ENCODE data around the gene CFAP97D1. TPM values are rescaled to one million over a fixed set of nuclear protein-coding genes. Genes with fewer than 3 reads are reported as not detected.

CFAP97D1 gene
- polyA plus RNA-seq (2013, experiment 1 of 4) = not detected
- not detected for polyA plus RNA-seq (2013, experiment 2 of 4)
- not detected for polyA plus RNA-seq (2013, experiment 3 of 4)
- not detected for polyA plus RNA-seq (2013, experiment 4 of 4)

DNA sequence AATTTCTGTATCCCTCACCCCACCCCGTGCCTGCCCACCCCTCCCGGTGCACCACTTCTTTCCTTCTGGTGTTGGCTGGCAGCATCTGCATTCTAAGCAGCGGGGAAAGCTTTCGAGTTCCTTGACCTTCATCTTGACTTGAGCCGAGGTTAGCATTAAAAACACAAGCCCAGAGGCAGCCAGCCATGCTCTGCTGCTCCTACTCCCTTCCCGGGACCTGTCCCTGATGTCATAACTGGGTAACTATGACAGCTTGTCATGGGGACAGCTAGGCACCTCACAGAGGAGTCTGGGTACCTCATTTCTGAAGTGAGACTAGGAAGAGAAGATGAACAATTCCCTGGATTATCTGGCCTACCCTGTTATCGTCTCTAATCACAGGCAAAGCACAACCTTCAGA lies at the start of gene CFAP97D1:
Gene CFAP97D1, plus strand, starts transcription at position 301 of the 400 bp plus-strand sequence. Its CDS starts 28 bp downstream, at position 329.
- WGBS, 2 experiments = 79 to 82% methylated on average over 7 of the region's 7 CpGs
- Histone ChIP-seq H3K36me3 (ENCODE audit: control insufficient read depth, insufficient read depth, low read length) (no peaks in the 10 kb centered on the region), H3K4me1 (ENCODE audit: control insufficient read depth, insufficient read depth, low read length) (no peaks in the 10 kb centered on the region), H3K27ac (ENCODE audit: insufficient read depth, low read depth, low read length, poor library complexity, severe bottlenecking) (no peak within 1 kb of the TSS), H3K4me3 (ENCODE audit: insufficient read depth, low read depth, low read length) (peak within 1 kb of the TSS; percentile 95), H3K9me3 (ENCODE audit: control insufficient read depth, low read length) (no peaks in the 10 kb centered on the region), H3K27me3 (ENCODE audit: control insufficient read depth, insufficient read depth, low read length, poor library complexity, severe bottlenecking) (peaks cover 25% of the 10 kb centered on the region)

DNA sequence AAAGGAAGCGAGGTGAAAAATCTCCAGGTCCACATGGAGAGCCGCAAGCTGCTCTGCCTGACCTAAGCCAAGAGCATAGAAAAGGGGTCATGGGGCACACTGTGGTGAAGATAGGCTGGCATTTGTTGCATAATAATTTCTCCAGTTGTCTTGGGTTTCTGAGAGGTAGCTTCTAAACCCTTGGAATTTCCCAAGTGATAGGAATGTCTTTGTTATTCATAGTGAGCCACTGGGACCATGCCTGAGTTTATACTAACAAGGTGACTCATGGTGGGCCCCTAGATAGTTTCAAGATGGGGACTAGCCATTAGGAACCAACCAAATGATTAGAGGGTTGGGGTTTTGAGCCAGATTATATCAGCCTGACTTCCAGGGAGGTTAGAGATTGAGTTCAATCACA lies 47.3 kb upstream of the CFAP97D1 start:
- H3K36me3 ChIP-seq (ENCODE audit: control insufficient read depth, insufficient read depth, low read length) = no peaks in the 10 kb centered on the region
- no peaks in the 10 kb centered on the region for H3K9me3 ChIP-seq (ENCODE audit: control insufficient read depth, low read length)
- H3K4me3 ChIP-seq (ENCODE audit: insufficient read depth, low read depth, low read length) = no peak overlapping the region
- no peaks in the 10 kb centered on the region for H3K27me3 ChIP-seq (ENCODE audit: control insufficient read depth, insufficient read depth, low read length, poor library complexity, severe bottlenecking)
- no peaks in the 10 kb centered on the region for H3K4me1 ChIP-seq (ENCODE audit: control insufficient read depth, insufficient read depth, low read length)
- no peak overlapping the region for H3K27ac ChIP-seq (ENCODE audit: insufficient read depth, low read depth, low read length, poor library complexity, severe bottlenecking)
- 91 to 94% methylated on average over 2 of the region's 2 CpGs for WGBS, 2 experiments

DNA sequence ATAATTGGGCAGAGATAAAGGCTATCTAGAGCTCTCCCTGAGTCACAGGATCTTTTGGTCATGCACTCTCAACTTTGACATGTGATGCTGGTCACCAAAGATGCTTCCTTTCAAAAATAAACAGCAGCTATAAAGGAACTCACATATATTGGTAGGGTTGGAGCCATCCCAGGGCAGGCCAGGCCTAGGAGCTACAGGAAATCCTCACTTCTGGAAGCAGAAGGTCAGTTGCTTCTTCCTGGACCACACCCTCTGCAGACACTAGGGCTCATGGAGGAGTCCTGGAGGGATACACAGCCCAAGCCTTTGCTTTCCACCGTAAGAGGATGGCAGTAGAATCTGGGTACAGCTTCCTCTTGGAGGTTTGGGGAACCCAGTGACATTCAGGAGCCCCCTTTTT lies 46.3 kb upstream of the CFAP97D1 start:
- Histone ChIP-seq H3K27ac (ENCODE audit: insufficient read depth, low read depth, low read length, poor library complexity, severe bottlenecking) (no peak overlapping the region), H3K4me3 (ENCODE audit: insufficient read depth, low read depth, low read length) (no peak overlapping the region), H3K36me3 (ENCODE audit: control insufficient read depth, insufficient read depth, low read length) (no peaks in the 10 kb centered on the region), H3K4me1 (ENCODE audit: control insufficient read depth, insufficient read depth, low read length) (no peaks in the 10 kb centered on the region), H3K27me3 (ENCODE audit: control insufficient read depth, insufficient read depth, low read length, poor library complexity, severe bottlenecking) (no peaks in the 10 kb centered on the region), H3K9me3 (ENCODE audit: control insufficient read depth, low read length) (no peaks in the 10 kb centered on the region)
- whole genome bisulfite sequencing, 2 experiments = 90 to 91% methylated on average over 1 of the region's 1 CpG

DNA sequence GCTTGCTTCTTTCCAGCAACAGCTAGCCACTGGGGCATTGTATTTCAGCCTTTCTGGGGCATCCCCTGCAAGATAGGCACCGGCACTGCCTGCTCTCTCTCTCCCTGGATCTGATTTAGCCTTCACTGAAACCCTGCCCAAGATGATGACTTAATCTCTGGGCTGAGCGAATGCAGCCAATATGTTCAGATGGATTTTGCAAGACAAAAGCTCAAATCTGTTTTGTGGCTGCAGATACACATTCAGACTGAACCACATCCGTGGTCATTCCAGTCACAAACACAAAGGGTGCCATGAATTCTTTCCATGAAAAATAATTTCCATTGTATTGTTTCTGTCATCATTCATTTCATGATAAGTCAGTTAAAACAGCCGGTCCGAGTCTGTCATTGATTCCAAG lies 45.9 kb upstream of the CFAP97D1 start:
- H3K27me3 ChIP-seq (ENCODE audit: control insufficient read depth, insufficient read depth, low read length, poor library complexity, severe bottlenecking) = no peaks in the 10 kb centered on the region
- no peak overlapping the region for H3K4me3 ChIP-seq (ENCODE audit: insufficient read depth, low read depth, low read length)
- WGBS, 2 experiments = 91 to 93% methylated on average over 5 of the region's 5 CpGs
- no peaks in the 10 kb centered on the region for H3K36me3 ChIP-seq (ENCODE audit: control insufficient read depth, insufficient read depth, low read length)
- H3K4me1 ChIP-seq (ENCODE audit: control insufficient read depth, insufficient read depth, low read length) = no peaks in the 10 kb centered on the region
- H3K27ac ChIP-seq (ENCODE audit: insufficient read depth, low read depth, low read length, poor library complexity, severe bottlenecking) = no peak overlapping the region
- H3K9me3 ChIP-seq (ENCODE audit: control insufficient read depth, low read length) = no peaks in the 10 kb centered on the region

DNA sequence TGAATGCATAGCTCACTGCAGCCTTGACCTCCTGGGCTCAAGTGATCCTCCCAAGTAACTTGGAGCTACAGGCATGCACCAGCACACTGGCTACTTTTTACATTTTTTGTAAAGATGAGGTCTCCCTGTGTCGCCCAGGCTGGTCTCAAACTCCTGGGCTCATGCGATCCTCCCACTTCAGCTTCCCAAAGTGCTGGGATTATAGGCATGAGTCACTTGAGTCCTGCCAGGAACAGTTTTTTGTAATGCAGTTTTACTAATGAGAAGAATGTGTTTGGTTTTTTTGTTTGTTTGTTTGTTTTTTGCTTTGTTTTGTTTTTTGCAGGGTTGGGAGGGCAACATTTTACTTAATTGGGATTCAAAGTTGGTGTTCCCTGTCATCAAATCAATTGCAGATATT lies 43.8 kb upstream of the CFAP97D1 start:
- H3K4me3 ChIP-seq (ENCODE audit: insufficient read depth, low read depth, low read length) = no peak overlapping the region
- no peak overlapping the region for H3K27ac ChIP-seq (ENCODE audit: insufficient read depth, low read depth, low read length, poor library complexity, severe bottlenecking)
- no peaks in the 10 kb centered on the region for H3K27me3 ChIP-seq (ENCODE audit: control insufficient read depth, insufficient read depth, low read length, poor library complexity, severe bottlenecking)
- no peaks in the 10 kb centered on the region for H3K9me3 ChIP-seq (ENCODE audit: control insufficient read depth, low read length)
- no peaks in the 10 kb centered on the region for H3K4me1 ChIP-seq (ENCODE audit: control insufficient read depth, insufficient read depth, low read length)
- no peaks in the 10 kb centered on the region for H3K36me3 ChIP-seq (ENCODE audit: control insufficient read depth, insufficient read depth, low read length)
- WGBS, 2 experiments = 52 to 63% methylated on average over 2 of the region's 2 CpGs

DNA sequence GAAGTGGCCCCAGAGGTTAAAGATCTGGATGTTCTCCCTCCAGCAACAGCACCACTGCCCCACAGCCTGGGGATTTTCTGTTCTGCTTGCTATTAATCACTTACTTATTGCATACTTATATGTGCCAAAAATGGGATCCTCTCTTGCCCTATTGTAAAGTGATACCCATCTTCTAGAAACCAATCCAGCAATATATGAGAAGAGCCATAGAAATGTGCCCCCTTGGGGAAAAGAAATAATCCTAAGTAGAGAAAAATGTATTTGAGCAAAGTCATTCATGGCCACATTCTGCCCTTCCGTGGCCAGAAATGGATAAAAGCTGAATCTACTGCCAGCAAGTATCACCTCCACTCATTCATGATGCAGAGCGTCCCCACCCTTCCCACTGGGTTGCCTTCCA lies 42.5 kb upstream of the CFAP97D1 start:
- H3K27ac ChIP-seq (ENCODE audit: insufficient read depth, low read depth, low read length, poor library complexity, severe bottlenecking) = no peak overlapping the region
- no peaks in the 10 kb centered on the region for H3K27me3 ChIP-seq (ENCODE audit: control insufficient read depth, insufficient read depth, low read length, poor library complexity, severe bottlenecking)
- no peaks in the 10 kb centered on the region for H3K4me1 ChIP-seq (ENCODE audit: control insufficient read depth, insufficient read depth, low read length)
- no peak overlapping the region for H3K4me3 ChIP-seq (ENCODE audit: insufficient read depth, low read depth, low read length)
- 92 to 93% methylated on average over 2 of the region's 2 CpGs for WGBS, 2 experiments
- H3K36me3 ChIP-seq (ENCODE audit: control insufficient read depth, insufficient read depth, low read length) = no peaks in the 10 kb centered on the region
- no peaks in the 10 kb centered on the region for H3K9me3 ChIP-seq (ENCODE audit: control insufficient read depth, low read length)

DNA sequence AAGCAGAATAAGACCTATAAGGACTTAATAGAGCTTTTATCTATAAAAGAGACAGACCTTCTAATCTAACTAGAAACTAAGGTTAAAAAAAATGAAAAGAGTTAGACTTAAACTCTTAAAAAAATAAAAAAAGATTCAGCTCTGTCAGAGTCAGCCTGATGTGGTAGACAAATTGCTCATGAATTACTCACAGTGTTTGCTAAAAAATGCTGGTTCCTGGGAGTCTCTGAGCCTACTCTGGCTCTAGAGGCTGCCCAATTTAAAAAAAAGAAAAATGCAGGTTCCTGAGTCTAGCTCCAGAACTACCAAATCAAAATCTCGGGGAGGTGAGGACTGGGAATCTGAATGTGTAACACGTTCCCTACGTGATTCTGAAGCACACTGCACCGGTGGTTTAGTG lies 39.7 kb upstream of the CFAP97D1 start:
- Histone ChIP-seq H3K36me3 (ENCODE audit: control insufficient read depth, insufficient read depth, low read length) (no peaks in the 10 kb centered on the region), H3K9me3 (ENCODE audit: control insufficient read depth, low read length) (no peaks in the 10 kb centered on the region), H3K27me3 (ENCODE audit: control insufficient read depth, insufficient read depth, low read length, poor library complexity, severe bottlenecking) (no peaks in the 10 kb centered on the region), H3K4me1 (ENCODE audit: control insufficient read depth, insufficient read depth, low read length) (peaks cover 10% of the 10 kb centered on the region), H3K4me3 (ENCODE audit: insufficient read depth, low read depth, low read length) (no peak overlapping the region), H3K27ac (ENCODE audit: insufficient read depth, low read depth, low read length, poor library complexity, severe bottlenecking) (no peak overlapping the region)
- 93 to 96% methylated on average over 4 of the region's 4 CpGs for whole genome bisulfite sequencing, 2 experiments

DNA sequence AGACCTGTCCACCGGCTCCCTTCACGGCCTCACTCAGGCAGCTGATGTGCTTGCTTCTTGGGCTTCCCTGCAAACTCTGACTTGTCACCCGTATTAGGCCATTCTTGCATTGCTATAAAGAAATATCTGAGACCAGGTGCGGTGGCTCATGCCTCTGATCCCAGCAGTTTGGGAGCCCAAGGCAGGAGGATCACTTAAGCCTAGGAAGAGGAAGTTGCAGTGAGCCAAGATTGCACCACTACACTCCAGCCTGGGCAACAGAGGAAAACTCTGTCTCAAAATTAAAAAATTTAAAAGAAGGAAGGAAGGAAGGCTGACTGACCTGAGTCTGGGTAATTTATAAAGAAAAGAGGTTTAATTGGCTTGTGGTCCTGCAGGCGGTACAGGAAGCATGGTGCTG lies 38.6 kb upstream of the CFAP97D1 start:
- Histone ChIP-seq H3K27ac (ENCODE audit: insufficient read depth, low read depth, low read length, poor library complexity, severe bottlenecking) (no peak overlapping the region), H3K9me3 (ENCODE audit: control insufficient read depth, low read length) (no peaks in the 10 kb centered on the region), H3K4me1 (ENCODE audit: control insufficient read depth, insufficient read depth, low read length) (peaks cover 16% of the 10 kb centered on the region), H3K27me3 (ENCODE audit: control insufficient read depth, insufficient read depth, low read length, poor library complexity, severe bottlenecking) (no peaks in the 10 kb centered on the region), H3K4me3 (ENCODE audit: insufficient read depth, low read depth, low read length) (no peak overlapping the region), H3K36me3 (ENCODE audit: control insufficient read depth, insufficient read depth, low read length) (no peaks in the 10 kb centered on the region)
- WGBS, 2 experiments = 93 to 98% methylated on average over 5 of the region's 5 CpGs

DNA sequence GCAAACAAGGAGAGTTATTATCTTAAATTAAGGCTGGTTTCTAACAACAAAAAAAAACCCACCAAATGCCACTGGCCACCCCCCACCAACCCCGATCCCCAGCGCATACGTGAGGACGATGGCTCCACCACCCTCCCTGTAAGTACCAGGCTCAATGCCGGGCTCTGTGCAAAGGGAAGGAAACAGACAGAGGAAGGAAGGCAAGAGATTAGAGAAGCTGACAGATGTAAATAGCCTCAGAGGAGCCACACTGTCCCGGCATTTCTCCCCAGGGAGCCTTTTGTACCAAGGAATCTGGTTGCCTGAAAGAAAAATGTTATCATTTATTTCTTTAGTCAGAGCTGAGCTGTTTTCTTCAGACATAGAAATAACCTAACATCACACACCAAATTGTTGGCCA lies 34.7 kb upstream of the CFAP97D1 start:
- H3K9me3 ChIP-seq (ENCODE audit: control insufficient read depth, low read length) = no peaks in the 10 kb centered on the region
- no peak overlapping the region for H3K27ac ChIP-seq (ENCODE audit: insufficient read depth, low read depth, low read length, poor library complexity, severe bottlenecking)
- WGBS, 2 experiments = 7 to 12% methylated on average over 2 to 6 of the region's 6 CpGs
- H3K27me3 ChIP-seq (ENCODE audit: control insufficient read depth, insufficient read depth, low read length, poor library complexity, severe bottlenecking) = no peaks in the 10 kb centered on the region
- H3K36me3 ChIP-seq (ENCODE audit: control insufficient read depth, insufficient read depth, low read length) = no peaks in the 10 kb centered on the region
- H3K4me3 ChIP-seq (ENCODE audit: insufficient read depth, low read depth, low read length) = no peak overlapping the region
- H3K4me1 ChIP-seq (ENCODE audit: control insufficient read depth, insufficient read depth, low read length) = peaks cover 16% of the 10 kb centered on the region

DNA sequence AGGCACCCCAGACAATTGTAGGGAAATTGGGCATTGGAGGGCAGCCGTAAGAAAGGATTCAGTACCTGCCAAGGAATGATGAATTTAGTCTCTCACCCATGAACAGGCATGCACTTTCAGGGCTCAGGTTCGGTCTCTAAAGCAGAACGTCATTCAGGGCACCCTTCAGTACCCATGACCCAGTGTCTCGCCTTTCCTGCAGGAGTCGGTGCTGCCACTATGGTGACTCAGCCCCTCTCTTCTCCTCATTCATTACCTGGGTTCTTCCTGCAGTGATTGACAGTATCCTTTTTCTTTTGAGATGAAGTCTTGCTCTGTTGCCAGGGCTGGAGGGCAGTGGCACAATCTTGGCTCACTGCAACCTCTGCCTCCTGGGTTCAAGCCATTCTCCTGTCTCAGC lies 30.1 kb upstream of the CFAP97D1 start:
- peaks cover 25% of the 10 kb centered on the region for H3K27me3 ChIP-seq (ENCODE audit: control insufficient read depth, insufficient read depth, low read length, poor library complexity, severe bottlenecking)
- WGBS, 2 experiments = 83 to 89% methylated on average over 5 of the region's 5 CpGs
- H3K4me1 ChIP-seq (ENCODE audit: control insufficient read depth, insufficient read depth, low read length) = peaks cover 9% of the 10 kb centered on the region
- no peaks in the 10 kb centered on the region for H3K36me3 ChIP-seq (ENCODE audit: control insufficient read depth, insufficient read depth, low read length)
- no peak overlapping the region for H3K27ac ChIP-seq (ENCODE audit: insufficient read depth, low read depth, low read length, poor library complexity, severe bottlenecking)
- H3K4me3 ChIP-seq (ENCODE audit: insufficient read depth, low read depth, low read length) = no peak overlapping the region
- no peaks in the 10 kb centered on the region for H3K9me3 ChIP-seq (ENCODE audit: control insufficient read depth, low read length)

Data from ectodermal cell (in vitro differentiated cells).